ENCODE measurements around the gene AFM.

- TF ChIP-seq POLR2AphosphoS5 (IDR thresholded peaks at IDR 0.05) (no peak), EP300 (IDR thresholded peaks at IDR 0.05) (no peak)
- TF ChIP-seq, protein P1, sequence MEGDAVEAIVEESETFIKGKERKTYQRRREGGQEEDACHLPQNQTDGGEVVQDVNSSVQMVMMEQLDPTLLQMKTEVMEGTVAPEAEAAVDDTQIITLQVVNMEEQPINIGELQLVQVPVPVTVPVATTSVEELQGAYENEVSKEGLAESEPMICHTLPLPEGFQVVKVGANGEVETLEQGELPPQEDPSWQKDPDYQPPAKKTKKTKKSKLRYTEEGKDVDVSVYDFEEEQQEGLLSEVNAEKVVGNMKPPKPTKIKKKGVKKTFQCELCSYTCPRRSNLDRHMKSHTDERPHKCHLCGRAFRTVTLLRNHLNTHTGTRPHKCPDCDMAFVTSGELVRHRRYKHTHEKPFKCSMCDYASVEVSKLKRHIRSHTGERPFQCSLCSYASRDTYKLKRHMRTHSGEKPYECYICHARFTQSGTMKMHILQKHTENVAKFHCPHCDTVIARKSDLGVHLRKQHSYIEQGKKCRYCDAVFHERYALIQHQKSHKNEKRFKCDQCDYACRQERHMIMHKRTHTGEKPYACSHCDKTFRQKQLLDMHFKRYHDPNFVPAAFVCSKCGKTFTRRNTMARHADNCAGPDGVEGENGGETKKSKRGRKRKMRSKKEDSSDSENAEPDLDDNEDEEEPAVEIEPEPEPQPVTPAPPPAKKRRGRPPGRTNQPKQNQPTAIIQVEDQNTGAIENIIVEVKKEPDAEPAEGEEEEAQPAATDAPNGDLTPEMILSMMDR (IDR thresholded peaks at IDR 0.05), result no peak
These were observed 42.8 kb upstream of the AFM start for GRCh38 chr4:73438582-73439215.

Data from upper lobe of left lung (tissue), 4 donors.